Ammon's horn (tissue), 1 donor: ENCODE data around the gene NAPG.
A peak's percentile ranks its signal among the peaks of the same experiment; 100 is the strongest.
"Not testable (repeated sequence)": the region's sequence is repeated elsewhere in the genome, so short reads cannot be mapped to it uniquely, and the experiment has no call there.

Experiments used
- DNase-seq: peaks from one replicate; pipeline ENCODE4 v3.0.0-alpha.2; 2016; ENCODE audit warnings: low spot score

The NAPG gene

DNA sequence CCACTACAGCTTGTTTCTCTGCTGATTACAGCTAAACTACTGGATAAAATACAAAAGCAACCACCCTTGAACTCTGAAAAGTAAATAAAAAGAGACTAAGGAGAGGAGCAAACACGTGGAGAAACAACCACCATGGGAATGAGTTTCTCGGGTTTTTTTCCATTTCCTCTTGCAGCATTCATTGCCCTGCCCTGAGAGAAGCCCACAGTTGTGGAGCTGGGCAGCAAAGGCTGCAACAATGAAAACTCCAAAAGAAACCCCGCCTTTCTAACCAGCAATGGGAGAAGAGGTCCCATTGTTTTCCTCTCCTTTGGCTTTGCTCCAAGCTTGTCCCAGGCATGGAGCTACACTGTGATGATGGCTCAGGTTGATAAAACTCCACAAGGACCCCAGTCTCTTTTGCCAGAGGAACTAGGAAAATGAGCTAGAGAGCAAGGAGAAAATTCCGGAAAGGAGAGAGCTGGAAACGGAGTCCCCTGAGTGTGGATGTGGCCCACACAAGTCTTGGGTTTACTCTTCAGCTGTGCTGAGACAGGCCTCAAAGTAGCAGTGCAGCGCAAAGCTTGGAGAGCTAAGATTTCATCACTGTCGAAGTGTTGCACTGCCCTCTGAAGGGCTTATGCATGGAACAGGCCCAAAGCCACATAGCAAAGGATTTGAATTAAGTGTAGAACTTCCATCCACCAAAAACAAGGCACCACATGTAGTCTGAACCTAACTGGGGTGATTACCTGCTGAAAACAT is 20.9 kb downstream of the NAPG start:
- no peak for DNase-seq

DNA sequence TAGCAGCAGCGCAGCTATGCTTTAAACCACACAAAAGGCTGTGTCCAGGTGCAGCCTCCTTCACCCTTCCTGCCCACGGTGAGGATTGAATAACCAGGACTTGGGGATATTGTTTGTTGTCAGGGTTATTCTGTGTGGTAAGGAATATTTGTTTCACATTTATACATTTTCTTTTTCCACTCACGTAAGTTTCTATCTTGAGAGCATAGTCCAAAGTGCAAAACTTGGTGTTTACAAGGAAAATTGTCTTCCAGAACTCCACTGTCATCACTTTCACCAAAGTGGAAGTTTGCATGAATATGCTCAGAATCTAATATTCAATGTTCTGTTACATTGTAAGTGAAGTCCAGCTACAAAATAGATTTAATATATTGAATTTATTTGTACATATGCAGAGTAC is 26.4 kb downstream of the NAPG start:
- no peak for DNase-seq

DNA sequence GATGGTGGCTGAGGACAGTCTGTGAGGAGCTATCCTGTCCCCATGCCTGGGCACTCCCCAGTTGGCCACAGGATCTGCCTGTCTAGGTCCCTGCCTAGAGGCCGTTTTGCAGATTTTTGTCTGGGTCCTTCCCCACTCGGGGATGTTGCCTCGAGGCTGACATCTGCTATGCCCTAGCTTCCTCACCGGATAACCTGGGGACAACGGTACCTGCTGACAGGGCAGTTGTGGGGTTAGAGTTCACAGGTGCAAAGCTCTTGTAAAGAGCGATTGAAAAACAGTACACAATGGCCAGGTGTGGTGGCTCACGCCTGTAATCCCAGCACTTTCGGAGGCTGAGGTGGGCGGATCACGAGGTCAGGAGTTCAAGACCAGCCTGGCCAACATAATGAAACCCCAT is 30.4 kb downstream of the NAPG start:
- DNase-seq, result not testable (repeated sequence)

- no peak for DNase-seq
These were observed 31.4 kb downstream of the NAPG start for GRCh38 chr18:10557085-10557677.

- no peak for DNase-seq
These were observed 32.6 kb downstream of the NAPG start for GRCh38 chr18:10558243-10558966.

DNA sequence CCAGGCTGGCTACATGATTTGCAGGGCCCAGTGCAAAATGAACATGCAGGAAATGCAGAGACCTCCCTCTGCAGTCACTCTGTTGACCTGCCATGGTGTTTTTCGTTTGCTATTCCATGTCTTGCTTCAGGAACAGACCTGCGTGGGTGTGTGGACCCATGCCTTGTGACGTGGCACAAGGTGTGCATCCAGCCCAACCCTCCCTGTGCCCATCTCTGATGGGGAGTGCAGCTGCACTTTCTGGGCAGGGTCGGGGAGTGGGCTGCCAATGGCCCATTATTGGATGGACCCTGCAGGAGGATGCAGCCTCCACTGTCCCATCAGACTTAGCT is 33.1 kb downstream of the NAPG start:
- DNase-seq, result no peak

DNA sequence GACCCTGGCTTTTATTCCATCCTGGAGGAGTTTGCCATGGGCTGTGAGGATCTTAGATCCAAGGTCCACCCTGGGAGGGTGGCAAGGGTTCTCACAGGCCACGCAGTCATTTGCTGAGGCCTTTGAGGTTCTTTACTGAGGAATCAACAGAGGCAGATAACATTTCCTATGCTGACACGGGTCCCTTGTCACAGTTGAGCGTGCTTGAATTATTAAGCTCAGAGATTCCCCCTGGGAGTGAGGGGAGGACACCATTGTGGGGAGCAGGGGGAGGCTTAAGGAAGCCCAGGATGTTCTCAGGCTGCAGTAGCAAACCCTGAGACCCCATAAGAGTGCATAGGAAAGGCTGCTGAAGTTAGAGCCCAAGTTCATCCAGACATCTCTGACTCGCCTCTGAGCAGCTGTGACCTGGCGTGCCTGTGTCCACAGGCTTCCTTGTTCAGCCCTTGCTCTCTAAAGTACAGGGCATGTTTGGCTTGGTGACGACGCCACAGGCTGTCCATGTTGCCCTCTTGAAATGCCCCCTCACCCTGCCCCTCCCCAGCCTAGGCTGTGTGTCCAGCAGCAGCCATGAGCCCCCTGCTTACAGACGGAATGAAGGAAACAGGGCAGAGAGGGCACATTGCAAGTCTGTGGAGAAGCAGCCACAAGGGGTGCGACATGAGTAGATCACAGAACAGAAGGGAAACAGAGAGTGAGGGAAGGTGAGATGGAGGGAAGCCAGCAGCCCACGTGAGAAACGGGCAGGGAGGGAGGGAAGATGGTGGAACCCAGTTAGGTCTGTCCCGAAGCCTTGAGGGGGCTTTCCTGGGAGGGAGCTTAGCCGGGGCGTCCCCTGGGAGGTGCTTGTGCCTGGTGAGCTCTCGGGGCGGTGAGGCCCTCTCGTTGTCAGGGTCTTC is 34.0 kb downstream of the NAPG start:
- no peak for DNase-seq

- peak; percentile 83 for DNase-seq
These were observed 34.7 kb downstream of the NAPG start for GRCh38 chr18:10560452-10561045.

DNA sequence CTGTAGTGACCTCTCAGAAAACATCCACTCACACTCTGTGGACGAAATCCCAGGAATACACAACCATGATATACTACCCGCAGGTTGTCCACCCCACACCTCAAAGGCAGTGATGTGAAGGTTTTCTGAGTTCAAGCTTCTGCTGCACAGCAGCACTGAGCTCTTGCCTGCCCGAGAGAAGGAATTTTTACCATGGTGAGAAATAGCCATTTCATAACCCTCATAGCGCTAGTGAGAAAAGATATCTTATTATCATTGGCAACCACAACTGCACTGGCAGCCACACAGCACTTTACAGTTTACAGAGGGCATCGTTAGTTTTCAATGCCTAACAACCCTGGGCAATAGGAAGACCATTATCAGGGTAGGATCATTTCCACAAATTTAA is 36.9 kb downstream of the NAPG start:
- no peak for DNase-seq

DNA sequence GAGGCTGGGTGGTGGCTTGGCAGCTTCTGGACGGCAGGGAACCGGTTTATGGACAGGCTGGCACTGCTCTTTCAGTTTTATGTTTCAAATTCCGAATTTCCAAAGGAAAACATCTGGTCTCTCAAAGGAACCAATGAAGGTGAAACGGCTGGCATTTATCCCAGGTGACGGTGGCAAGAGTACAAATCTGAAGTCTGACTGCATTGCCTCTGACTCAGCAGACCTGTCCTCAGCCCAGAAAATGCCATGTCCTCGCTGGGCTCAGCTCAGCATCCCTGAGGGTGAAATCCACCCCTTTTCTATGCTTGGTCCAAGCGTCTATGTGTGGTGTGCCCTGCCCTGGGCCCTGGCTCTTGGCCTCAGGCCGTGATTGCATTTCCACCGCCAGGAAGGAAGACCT is 38.1 kb downstream of the NAPG start:
- no peak for DNase-seq

DNA sequence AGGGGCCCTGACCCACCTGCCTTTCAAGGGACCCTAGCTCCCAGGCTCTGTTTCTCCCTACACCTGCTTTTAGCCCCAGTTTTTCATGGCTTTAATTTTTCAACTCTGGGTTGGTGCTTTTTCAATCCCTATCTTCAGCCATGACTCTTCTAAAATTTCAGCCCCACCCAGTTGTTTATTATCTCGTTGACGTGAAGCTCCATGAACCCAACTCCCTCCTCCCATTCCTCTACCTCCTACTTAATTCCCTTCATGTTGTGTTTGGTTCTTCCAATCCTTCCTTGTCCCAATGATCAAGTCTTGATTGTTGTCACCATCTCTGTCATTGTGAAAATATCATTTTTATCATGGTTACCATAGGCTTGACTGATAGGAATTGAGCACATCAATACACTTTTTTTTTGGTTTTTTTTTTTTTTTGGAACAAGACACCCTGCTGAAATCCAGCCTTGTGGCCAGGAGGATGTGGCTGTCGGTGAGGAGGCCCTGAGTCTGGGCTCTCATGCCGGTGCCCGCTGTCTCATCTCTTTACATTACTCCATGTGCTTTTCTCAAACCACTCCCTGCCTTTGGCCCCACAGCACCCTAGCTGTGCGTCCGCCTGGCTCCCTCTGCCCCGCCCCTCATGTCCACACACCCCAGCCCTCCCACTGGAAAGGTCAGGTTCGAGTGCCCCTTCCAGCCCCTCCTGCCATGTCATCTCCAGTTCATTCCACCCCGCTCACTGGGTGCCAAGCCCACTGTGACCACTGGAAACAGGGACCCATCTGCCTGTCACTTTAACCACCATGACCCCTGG is 39.3 kb downstream of the NAPG start:
- no peak for DNase-seq

DNA sequence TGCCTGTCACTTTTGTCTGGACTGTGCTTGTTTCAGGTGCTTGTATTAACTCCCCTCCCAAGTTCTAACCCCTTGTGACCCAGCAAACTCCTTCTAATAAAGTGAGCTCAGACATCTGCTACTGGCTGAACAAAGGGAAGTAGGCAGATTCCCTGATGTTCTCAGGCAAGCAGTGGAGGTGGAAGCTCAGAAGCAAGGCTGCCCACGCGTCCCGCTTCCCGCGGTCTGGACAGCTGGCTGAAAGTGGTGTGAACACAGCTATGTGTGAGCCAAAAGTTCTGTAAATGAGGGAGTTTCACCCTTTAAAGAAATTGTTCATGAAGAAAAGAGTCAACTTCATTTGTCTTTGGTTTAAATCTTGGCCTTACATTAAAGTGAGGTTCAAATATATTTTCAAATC is 40.0 kb downstream of the NAPG start:
- DNase-seq, result peak; percentile 69

DNA sequence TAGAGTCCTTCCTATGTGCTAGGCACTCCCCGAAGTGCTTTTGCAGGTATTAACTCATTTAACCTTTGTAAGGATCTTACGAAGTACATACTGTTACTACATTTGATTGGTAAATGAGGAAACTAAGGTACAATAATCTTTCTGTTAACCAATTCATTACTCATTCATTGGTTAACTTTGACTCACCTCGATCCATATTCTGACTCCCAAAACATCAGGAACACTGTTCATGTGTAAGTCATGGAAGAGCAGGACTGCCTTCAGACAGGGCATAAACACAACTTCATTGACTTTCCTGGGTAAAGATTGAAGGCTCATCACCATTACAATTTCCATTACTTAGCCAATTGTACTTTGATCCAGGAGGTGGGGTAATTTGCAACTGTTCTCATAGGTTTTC is 40.6 kb downstream of the NAPG start:
- no peak for DNase-seq

DNA sequence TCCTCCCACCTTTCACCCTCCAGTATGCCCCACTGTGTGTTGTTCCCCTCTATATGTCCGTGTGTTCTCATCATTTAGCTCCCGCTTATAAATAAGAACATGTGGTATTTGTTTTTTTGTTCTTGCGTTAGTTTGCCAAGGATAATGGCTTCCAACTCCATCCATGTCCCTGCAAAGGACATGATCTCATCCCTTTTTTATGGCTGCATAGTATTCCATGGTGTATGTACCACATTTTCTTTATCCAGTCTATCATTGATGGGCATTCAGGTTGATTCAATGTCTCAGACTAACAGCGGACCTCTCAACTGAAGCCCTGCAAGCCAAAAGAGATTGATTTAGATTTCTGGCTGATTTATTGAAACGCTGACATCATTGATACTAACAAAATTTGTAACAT is 44.1 kb downstream of the NAPG start:
- DNase-seq, result not testable (repeated sequence)

DNA sequence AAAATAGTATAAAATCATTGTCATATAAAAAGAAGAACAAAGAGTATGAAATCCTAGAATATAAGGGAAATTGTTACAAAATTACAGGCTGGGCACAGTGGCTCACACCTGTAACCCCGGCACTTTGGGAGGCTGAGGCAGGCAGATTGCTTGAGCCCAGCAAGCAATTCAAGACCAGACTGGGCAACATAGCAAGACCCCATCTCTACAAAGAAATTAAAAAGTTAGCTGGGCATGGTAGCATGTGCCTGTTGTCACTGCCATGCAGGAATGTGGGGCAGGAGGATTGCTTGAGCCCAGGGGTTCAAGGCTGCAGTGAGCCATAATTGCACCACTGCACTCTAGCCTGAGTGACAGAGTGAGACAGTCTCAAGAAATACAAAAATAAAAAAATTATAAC is 44.8 kb downstream of the NAPG start:
- DNase-seq, result no peak

- no peak for DNase-seq
These were observed 45.7 kb downstream of the NAPG start for GRCh38 chr18:10571537-10571936.

- not testable (repeated sequence) for DNase-seq
These were observed 47.4 kb downstream of the NAPG start for GRCh38 chr18:10573261-10573660.

GRCh38 chr18:10574412-10574811 is 48.6 kb downstream of the NAPG start:
- not testable (repeated sequence) for DNase-seq

DNA sequence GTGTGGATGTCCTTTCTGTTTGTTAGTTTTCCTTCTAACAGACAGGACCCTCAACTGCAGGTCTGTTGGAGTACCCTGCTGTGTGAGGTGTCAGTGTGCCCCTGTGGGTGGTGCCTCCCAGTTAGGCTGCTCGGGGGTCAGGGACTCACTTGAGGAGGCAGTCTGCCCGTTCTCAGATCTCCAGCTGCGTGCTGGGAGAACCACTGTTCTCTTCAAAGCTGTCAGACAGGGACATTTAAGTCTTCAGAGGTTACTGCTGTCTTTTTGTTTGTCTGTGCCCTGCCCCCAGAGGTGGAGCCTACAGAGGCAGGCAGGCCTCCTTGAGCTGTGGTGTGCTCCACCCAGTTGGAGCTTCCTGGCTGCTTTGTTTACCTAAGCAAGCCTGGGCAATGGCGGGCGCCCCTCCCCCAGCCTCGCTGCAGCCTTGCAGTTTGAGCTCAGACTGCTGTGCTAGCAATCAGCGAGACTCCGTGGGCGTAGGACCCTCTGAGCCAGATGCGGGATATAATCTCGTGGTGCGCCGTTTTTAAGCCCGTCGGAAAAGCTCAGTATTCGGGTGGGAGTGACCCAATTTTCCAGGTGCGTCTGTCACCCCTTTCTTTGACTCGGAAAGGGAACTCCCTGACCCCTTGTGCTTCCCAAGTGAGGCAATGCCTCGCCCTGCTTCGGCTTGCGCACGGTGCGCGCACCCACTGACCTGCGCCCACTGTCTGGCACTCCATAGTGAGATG is 52.2 kb downstream of the NAPG start:
- not testable (repeated sequence) for DNase-seq

DNA sequence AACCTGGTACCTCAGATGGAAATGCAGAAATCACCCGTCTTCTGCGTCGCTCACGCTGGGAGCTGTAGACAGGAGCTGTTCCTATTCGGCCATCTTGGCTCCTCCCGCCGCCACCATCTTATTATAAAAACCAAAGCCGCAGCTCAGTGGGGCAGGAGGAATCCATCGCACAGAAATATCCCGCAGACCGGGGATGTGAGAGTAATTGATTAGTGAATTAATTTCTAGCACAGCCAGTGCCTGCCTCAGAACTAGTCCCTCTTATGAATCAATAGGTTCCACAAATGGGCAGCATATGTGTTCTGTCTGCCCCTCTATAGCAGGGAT is 52.7 kb downstream of the NAPG start:
- DNase-seq, result not testable (repeated sequence)
